ENCODE measurements around the gene KLHL2. TPM values are rescaled to one million over a fixed set of nuclear protein-coding genes. Genes with fewer than 3 reads are reported as not detected.

The KLHL2 gene
- total and polyA plus RNA-seq, 9 of the 15 experiments (the other 6 are each of a cell fraction or from before 2014, with no cell fraction given): 2.5 to 11.3 (median 6.1) TPM

DNA sequence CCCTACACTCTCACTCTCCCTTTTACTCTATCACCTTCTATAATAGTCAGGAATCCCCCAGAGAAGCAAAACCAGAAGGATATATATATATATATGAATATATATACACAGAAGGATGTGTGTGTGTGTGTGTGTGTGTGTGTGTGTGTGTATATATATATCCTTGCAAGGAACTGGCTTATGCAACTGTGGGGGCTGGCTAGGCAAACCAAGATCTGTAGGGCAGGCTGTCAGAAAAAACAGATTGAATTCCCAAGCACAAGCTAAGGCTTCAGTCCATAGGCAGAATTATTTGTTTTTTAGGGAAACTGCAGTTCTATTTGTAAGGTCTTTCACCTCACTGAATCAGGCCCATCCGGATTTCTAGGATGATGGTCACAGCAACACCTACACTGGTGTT, 13.0 kb upstream of the KLHL2 start:
- H2AFZ ChIP-seq (ENCODE audit: low read depth, low read length): no peak overlapping the region
- FAIRE-seq (no peak), ATAC-seq (no peak), DNase-seq (ENCODE audit: extremely low read depth in 1 of 4, low spot score in 3 of 4) (no peak)
- no peaks in the 10 kb centered on the region for H3K4me1 ChIP-seq (replicated peaks in 1 of 2; ENCODE audit: control insufficient read depth in 2 of 2, insufficient read depth in 2 of 2, low read length in 2 of 2)
- no peaks in the 10 kb centered on the region for H3K36me3 ChIP-seq (ENCODE audit: control insufficient read depth, insufficient read depth, low read length)
- POLR2A ChIA-PET: no interaction called here
- H4K20me1 ChIP-seq (replicated peaks; ENCODE audit: control insufficient read depth, insufficient read depth, low read length): no peaks in the 10 kb centered on the region
- no peaks in the 10 kb centered on the region for H3K9me3 ChIP-seq (replicated peaks; ENCODE audit: control insufficient read depth, insufficient read depth, low read depth, low read length)
- no peak overlapping the region for H3K4me2 ChIP-seq (ENCODE audit: insufficient read depth, low read length)
- no peak overlapping the region for H3K4me3 ChIP-seq
- no peak overlapping the region for H3K9ac ChIP-seq (ENCODE audit: insufficient read depth in 1 of 2, low read depth in 2 of 2, low read length in 2 of 2)
- BruUV-seq (replicated peaks): no TSS peak
- peaks cover 2 to 8% of the 10 kb centered on the region in 2 experiments; a peak in 2 of 5 replicates for H3K27me3 ChIP-seq (ENCODE audit: control insufficient read depth in 2 of 2, insufficient read depth in 2 of 2, low read length in 2 of 2)
- no peak overlapping the region for H3K27ac ChIP-seq (ENCODE audit: extremely low read depth, low read depth, low read length)
- intact Hi-C loops (cut with micrococcal nuclease): no loop called here
- CTCF ChIA-PET (ENCODE audit: low intra/inter-chr PET ratio): no interaction called here
- H3K9me1 ChIP-seq (ENCODE audit: control insufficient read depth, insufficient read depth, low read length): peaks cover 3% of the 10 kb centered on the region
- in situ Hi-C loops (cut with MboI): no loop called here
- no peaks in the 10 kb centered on the region for H3K79me2 ChIP-seq (ENCODE audit: control insufficient read depth, insufficient read depth, low read length)
- WGBS (ENCODE audit: insufficient coverage, low coverage, missing lambda C conversion rate): 0% methylated on average over 1 of the region's 1 CpG
- no peak for TF ChIP-seq HLTF (IDR thresholded peaks at IDR 0.05)
- no peak for TF ChIP-seq ZNF24 (IDR thresholded peaks at IDR 0.05)
- TF ChIP-seq FOSL1 (tag; conservative IDR thresholded peaks at IDR 0.05): no peak
- TF ChIP-seq HEY1 (CRISPR knock-in tag; IDR thresholded peaks at IDR 0.05; ENCODE audit: borderline replicate concordance): no peak
- TF ChIP-seq DPF2 (IDR thresholded peaks at IDR 0.05): no peak
- TF ChIP-seq, protein P1, sequence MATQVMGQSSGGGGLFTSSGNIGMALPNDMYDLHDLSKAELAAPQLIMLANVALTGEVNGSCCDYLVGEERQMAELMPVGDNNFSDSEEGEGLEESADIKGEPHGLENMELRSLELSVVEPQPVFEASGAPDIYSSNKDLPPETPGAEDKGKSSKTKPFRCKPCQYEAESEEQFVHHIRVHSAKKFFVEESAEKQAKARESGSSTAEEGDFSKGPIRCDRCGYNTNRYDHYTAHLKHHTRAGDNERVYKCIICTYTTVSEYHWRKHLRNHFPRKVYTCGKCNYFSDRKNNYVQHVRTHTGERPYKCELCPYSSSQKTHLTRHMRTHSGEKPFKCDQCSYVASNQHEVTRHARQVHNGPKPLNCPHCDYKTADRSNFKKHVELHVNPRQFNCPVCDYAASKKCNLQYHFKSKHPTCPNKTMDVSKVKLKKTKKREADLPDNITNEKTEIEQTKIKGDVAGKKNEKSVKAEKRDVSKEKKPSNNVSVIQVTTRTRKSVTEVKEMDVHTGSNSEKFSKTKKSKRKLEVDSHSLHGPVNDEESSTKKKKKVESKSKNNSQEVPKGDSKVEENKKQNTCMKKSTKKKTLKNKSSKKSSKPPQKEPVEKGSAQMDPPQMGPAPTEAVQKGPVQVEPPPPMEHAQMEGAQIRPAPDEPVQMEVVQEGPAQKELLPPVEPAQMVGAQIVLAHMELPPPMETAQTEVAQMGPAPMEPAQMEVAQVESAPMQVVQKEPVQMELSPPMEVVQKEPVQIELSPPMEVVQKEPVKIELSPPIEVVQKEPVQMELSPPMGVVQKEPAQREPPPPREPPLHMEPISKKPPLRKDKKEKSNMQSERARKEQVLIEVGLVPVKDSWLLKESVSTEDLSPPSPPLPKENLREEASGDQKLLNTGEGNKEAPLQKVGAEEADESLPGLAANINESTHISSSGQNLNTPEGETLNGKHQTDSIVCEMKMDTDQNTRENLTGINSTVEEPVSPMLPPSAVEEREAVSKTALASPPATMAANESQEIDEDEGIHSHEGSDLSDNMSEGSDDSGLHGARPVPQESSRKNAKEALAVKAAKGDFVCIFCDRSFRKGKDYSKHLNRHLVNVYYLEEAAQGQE (IDR thresholded peaks at IDR 0.05; ENCODE audit: borderline replicate concordance): no peak
- TF ChIP-seq, protein P1 (CRISPR knock-in tag; IDR thresholded peaks at IDR 0.05; ENCODE audit: low read depth): no peak
- TF ChIP-seq ZNF766 (CRISPR knock-in tag; conservative IDR thresholded peaks at IDR 0.05): no peak
- TF ChIP-seq, protein P2, sequence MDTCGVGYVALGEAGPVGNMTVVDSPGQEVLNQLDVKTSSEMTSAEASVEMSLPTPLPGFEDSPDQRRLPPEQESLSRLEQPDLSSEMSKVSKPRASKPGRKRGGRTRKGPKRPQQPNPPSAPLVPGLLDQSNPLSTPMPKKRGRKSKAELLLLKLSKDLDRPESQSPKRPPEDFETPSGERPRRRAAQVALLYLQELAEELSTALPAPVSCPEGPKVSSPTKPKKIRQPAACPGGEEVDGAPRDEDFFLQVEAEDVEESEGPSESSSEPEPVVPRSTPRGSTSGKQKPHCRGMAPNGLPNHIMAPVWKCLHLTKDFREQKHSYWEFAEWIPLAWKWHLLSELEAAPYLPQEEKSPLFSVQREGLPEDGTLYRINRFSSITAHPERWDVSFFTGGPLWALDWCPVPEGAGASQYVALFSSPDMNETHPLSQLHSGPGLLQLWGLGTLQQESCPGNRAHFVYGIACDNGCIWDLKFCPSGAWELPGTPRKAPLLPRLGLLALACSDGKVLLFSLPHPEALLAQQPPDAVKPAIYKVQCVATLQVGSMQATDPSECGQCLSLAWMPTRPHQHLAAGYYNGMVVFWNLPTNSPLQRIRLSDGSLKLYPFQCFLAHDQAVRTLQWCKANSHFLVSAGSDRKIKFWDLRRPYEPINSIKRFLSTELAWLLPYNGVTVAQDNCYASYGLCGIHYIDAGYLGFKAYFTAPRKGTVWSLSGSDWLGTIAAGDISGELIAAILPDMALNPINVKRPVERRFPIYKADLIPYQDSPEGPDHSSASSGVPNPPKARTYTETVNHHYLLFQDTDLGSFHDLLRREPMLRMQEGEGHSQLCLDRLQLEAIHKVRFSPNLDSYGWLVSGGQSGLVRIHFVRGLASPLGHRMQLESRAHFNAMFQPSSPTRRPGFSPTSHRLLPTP (IDR thresholded peaks at IDR 0.05; ENCODE audit: borderline replicate concordance, extremely low read depth, insufficient read length): no peak
- no peak for TF ChIP-seq ZNF764 (CRISPR knock-in tag; IDR thresholded peaks at IDR 0.05; ENCODE audit: low read depth)
- no peak for TF ChIP-seq FOXA1 (IDR thresholded peaks at IDR 0.05; ENCODE audit: borderline replicate concordance)
- TF ChIP-seq, protein P3, sequence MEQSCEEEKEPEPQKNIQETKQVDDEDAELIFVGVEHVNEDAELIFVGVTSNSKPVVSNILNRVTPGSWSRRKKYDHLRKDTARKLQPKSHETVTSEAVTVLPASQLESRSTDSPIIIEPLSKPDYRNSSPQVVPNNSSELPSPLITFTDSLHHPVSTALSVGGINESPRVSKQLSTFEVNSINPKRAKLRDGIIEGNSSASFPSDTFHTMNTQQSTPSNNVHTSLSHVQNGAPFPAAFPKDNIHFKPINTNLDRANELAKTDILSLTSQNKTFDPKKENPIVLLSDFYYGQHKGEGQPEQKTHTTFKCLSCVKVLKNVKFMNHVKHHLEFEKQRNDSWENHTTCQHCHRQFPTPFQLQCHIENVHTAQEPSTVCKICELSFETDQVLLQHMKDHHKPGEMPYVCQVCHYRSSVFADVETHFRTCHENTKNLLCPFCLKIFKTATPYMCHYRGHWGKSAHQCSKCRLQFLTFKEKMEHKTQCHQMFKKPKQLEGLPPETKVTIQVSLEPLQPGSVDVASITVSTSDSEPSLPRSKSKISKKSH (CRISPR knock-in tag; IDR thresholded peaks at IDR 0.05): no peak
